Measurements from ENCODE around the gene MFSD11.

MFSD11 gene

DNA sequence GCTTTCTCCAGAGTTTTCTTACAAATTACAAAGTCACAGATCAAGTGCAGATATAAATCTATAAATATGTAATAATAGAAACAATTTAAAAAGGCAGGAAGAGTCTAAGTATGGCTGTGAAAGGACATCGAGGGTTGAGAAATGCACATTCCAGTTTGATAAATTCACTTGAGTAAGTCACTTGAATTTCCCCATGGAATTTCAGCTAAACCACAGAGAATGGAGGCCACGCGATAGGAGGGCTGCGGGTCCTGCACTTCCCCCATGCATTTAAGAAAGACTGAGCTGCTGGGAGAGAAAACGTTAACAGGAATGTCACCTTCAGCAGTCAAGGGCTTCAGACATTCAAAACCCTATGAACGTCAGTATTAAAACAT, 21.1 kb upstream of the MFSD11 start:
- Histone ChIP-seq H3K79me2 (ENCODE audit: control insufficient read depth, low read length) (peaks cover 2% of the 10 kb centered on the region; the same call in 1 of the 2 replicates), H3K27me3 (ENCODE audit: control insufficient read depth, low read length) (no peaks in the 10 kb centered on the region), H3K4me3 (ENCODE audit: low read length) (no peak overlapping the region), H4K20me1 (ENCODE audit: control insufficient read depth, insufficient read depth, low read depth, low read length) (no peaks in the 10 kb centered on the region), H3F3A (ENCODE audit: control insufficient read depth, insufficient read depth) (peaks cover 1% of the 10 kb centered on the region; the same call in 1 of the 2 replicates), H3K36me3 (ENCODE audit: control insufficient read depth, low read length) (peaks cover 79% of the 10 kb centered on the region), H3K4me2 (ENCODE audit: low read length) (no peak overlapping the region), H3K27ac (ENCODE audit: low read depth, low read length) (no peak overlapping the region), H3K9me2 (replicated peaks; ENCODE audit: control insufficient read depth, low read length) (no peaks in the 10 kb centered on the region), H3K4me1 (ENCODE audit: control insufficient read depth, low read length) (peaks cover 11% of the 10 kb centered on the region), H3K9me3 (ENCODE audit: control insufficient read depth, insufficient read depth, low read length) (no peaks in the 10 kb centered on the region)
- TF ChIP-seq, protein P1, sequence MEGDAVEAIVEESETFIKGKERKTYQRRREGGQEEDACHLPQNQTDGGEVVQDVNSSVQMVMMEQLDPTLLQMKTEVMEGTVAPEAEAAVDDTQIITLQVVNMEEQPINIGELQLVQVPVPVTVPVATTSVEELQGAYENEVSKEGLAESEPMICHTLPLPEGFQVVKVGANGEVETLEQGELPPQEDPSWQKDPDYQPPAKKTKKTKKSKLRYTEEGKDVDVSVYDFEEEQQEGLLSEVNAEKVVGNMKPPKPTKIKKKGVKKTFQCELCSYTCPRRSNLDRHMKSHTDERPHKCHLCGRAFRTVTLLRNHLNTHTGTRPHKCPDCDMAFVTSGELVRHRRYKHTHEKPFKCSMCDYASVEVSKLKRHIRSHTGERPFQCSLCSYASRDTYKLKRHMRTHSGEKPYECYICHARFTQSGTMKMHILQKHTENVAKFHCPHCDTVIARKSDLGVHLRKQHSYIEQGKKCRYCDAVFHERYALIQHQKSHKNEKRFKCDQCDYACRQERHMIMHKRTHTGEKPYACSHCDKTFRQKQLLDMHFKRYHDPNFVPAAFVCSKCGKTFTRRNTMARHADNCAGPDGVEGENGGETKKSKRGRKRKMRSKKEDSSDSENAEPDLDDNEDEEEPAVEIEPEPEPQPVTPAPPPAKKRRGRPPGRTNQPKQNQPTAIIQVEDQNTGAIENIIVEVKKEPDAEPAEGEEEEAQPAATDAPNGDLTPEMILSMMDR (IDR thresholded peaks at IDR 0.05; ENCODE audit: low read depth, low read length, poor library complexity, severe bottlenecking), result no peak
- TF ChIP-seq EZH2phosphoT487 (IDR thresholded peaks at IDR 0.05; ENCODE audit: borderline replicate concordance, low read length), result no peak

DNA sequence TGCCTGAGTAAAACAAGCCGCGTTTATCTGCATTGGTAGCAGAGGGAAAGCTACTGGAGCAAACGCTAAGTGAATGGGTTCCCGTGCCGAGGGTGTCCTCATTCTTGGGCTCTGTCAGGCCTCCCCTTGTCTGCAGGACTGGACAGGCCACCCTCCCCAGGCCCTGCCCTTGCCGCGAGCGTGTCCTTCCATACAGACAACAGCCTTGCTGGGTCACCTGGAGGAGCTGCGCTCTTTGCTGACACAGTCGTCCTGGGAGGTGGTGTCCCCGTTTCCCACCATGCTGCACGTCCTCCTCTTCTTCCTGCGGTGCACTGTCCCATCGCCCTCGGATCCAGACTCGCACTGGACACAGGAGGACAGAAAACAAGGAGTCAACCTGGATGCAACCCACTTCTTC, 19.4 kb upstream of the MFSD11 start:
- Histone ChIP-seq H3K4me1 (ENCODE audit: control insufficient read depth, low read length) (peaks cover 11% of the 10 kb centered on the region), H3K27ac (ENCODE audit: low read depth, low read length) (no peak overlapping the region), H3K79me2 (ENCODE audit: control insufficient read depth, low read length) (peaks cover 11% of the 10 kb centered on the region), H3K9me2 (replicated peaks; ENCODE audit: control insufficient read depth, low read length) (no peaks in the 10 kb centered on the region), H4K20me1 (ENCODE audit: control insufficient read depth, insufficient read depth, low read depth, low read length) (no peaks in the 10 kb centered on the region), H3F3A (ENCODE audit: control insufficient read depth, insufficient read depth) (no peaks in the 10 kb centered on the region), H3K4me2 (ENCODE audit: low read length) (no peak overlapping the region), H3K4me3 (ENCODE audit: low read length) (no peak overlapping the region), H3K27me3 (ENCODE audit: control insufficient read depth, low read length) (no peaks in the 10 kb centered on the region), H3K36me3 (ENCODE audit: control insufficient read depth, low read length) (peaks cover 86% of the 10 kb centered on the region), H3K9me3 (ENCODE audit: control insufficient read depth, insufficient read depth, low read length) (no peaks in the 10 kb centered on the region)
- TF ChIP-seq, protein P1 (IDR thresholded peaks at IDR 0.05; ENCODE audit: low read depth, low read length, poor library complexity, severe bottlenecking), result no peak
- TF ChIP-seq EZH2phosphoT487 (IDR thresholded peaks at IDR 0.05; ENCODE audit: borderline replicate concordance, low read length), result no peak

DNA sequence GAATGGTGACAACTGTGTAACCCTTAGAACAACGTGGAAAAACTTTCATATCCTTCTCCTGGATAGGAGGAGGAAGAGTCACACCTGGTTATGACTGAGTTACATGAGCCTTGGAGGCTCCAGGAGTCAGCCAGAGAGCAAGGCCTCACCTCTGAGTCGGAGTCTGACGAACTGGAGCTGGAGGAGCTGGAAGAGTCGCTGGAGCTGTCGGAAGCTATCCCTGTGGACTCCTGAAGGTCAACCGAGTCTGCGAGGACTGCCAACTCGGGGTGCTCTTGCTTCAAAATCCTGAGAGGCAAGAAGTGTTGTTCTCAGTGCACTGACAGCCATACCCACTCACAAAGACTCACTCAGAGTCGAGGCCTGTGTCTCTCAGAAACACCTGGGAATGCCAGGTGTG, 17.7 kb upstream of the MFSD11 start:
- Histone ChIP-seq H3K36me3 (ENCODE audit: control insufficient read depth, low read length) (peaks cover 91% of the 10 kb centered on the region), H3K9me3 (ENCODE audit: control insufficient read depth, insufficient read depth, low read length) (no peaks in the 10 kb centered on the region), H3K27me3 (ENCODE audit: control insufficient read depth, low read length) (no peaks in the 10 kb centered on the region), H3K4me2 (ENCODE audit: low read length) (no peak overlapping the region), H3K4me1 (ENCODE audit: control insufficient read depth, low read length) (peaks cover 15% of the 10 kb centered on the region), H3K27ac (ENCODE audit: low read depth, low read length) (no peak overlapping the region), H3F3A (ENCODE audit: control insufficient read depth, insufficient read depth) (no peaks in the 10 kb centered on the region), H3K79me2 (ENCODE audit: control insufficient read depth, low read length) (peaks cover 28% of the 10 kb centered on the region), H4K20me1 (ENCODE audit: control insufficient read depth, insufficient read depth, low read depth, low read length) (no peaks in the 10 kb centered on the region), H3K9me2 (replicated peaks; ENCODE audit: control insufficient read depth, low read length) (no peaks in the 10 kb centered on the region), H3K4me3 (ENCODE audit: low read length) (no peak overlapping the region)
- TF ChIP-seq EZH2phosphoT487 (IDR thresholded peaks at IDR 0.05; ENCODE audit: borderline replicate concordance, low read length), result no peak
- TF ChIP-seq, protein P1 (IDR thresholded peaks at IDR 0.05; ENCODE audit: low read depth, low read length, poor library complexity, severe bottlenecking), result no peak
